ENCODE data around the gene CD34.
"Not testable (repeated sequence)": the region's sequence is repeated elsewhere in the genome, so short reads cannot be mapped to it uniquely, and the experiment has no call there.

Gene CD34

GRCh38 chr1:207938016-207938415 is 27.1 kb upstream of the CD34 start:
- Mint-ChIP-seq H3K27me3 (ENCODE audit: low read depth, poor library complexity) (peaks cover 18% of the 10 kb centered on the region), H3K9me3 (peaks cover 19% of the 10 kb centered on the region), H3K4me3 (no peak overlapping the region), H3K4me1 (no peaks in the 10 kb centered on the region), H3K36me3 (ENCODE audit: low read depth) (no peaks in the 10 kb centered on the region), H3K27ac (no peak overlapping the region)
- no peak for DNase-seq
- TF ChIP-seq, protein P1, sequence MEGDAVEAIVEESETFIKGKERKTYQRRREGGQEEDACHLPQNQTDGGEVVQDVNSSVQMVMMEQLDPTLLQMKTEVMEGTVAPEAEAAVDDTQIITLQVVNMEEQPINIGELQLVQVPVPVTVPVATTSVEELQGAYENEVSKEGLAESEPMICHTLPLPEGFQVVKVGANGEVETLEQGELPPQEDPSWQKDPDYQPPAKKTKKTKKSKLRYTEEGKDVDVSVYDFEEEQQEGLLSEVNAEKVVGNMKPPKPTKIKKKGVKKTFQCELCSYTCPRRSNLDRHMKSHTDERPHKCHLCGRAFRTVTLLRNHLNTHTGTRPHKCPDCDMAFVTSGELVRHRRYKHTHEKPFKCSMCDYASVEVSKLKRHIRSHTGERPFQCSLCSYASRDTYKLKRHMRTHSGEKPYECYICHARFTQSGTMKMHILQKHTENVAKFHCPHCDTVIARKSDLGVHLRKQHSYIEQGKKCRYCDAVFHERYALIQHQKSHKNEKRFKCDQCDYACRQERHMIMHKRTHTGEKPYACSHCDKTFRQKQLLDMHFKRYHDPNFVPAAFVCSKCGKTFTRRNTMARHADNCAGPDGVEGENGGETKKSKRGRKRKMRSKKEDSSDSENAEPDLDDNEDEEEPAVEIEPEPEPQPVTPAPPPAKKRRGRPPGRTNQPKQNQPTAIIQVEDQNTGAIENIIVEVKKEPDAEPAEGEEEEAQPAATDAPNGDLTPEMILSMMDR (IDR thresholded peaks at IDR 0.05) = no peak

DNA sequence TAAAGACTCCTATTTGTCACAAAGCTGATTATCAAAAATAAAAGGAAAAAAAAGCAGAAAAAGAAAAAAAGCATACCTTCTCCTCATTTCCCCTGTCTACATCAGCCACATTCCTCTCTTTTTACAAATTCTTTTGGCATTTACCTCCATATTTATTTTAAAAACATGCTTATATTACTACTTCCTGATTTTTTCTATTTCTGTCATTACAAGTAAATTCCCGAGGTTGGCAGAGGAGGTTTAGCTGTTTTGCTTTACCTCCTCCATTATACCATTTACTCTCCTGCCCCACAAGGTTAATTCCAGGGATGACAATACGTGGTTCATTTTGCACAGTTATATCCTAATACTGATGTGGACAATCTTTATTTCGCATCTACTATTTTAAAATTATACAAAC is 26.3 kb upstream of the CD34 start:
- no peak for DNase-seq
- peaks cover 16% of the 10 kb centered on the region for H3K27me3 Mint-ChIP-seq (ENCODE audit: low read depth, poor library complexity)
- H3K4me1 Mint-ChIP-seq = no peaks in the 10 kb centered on the region
- H3K36me3 Mint-ChIP-seq (ENCODE audit: low read depth) = no peaks in the 10 kb centered on the region
- TF ChIP-seq, protein P1 (IDR thresholded peaks at IDR 0.05) = no peak
- H3K27ac Mint-ChIP-seq = no peak overlapping the region
- H3K9me3 Mint-ChIP-seq = peaks cover 19% of the 10 kb centered on the region
- H3K4me3 Mint-ChIP-seq = no peak overlapping the region

GRCh38 chr1:207935166-207935583 is 24.2 kb upstream of the CD34 start:
- DNase-seq = no peak
- H3K4me1 Mint-ChIP-seq = no peaks in the 10 kb centered on the region
- no peak overlapping the region for H3K4me3 Mint-ChIP-seq
- peaks cover 33% of the 10 kb centered on the region for H3K9me3 Mint-ChIP-seq
- H3K27ac Mint-ChIP-seq = no peak overlapping the region
- peaks cover 15% of the 10 kb centered on the region for H3K27me3 Mint-ChIP-seq (ENCODE audit: low read depth, poor library complexity)
- no peaks in the 10 kb centered on the region for H3K36me3 Mint-ChIP-seq (ENCODE audit: low read depth)
- TF ChIP-seq, protein P1 (IDR thresholded peaks at IDR 0.05) = no peak

- DNase-seq = no peak
- no peaks in the 10 kb centered on the region for H3K36me3 Mint-ChIP-seq (ENCODE audit: low read depth)
- peaks cover 3% of the 10 kb centered on the region for H3K27me3 Mint-ChIP-seq (ENCODE audit: low read depth, poor library complexity)
- H3K4me1 Mint-ChIP-seq = no peaks in the 10 kb centered on the region
- no peak overlapping the region for H3K27ac Mint-ChIP-seq
- H3K9me3 Mint-ChIP-seq = peaks cover 39% of the 10 kb centered on the region
- no peak overlapping the region for H3K4me3 Mint-ChIP-seq
- TF ChIP-seq, protein P1 (IDR thresholded peaks at IDR 0.05) = no peak
These were observed 22.4 kb upstream of the CD34 start for GRCh38 chr1:207933205-207933800.

- DNase-seq = no peak
- TF ChIP-seq, protein P1 (IDR thresholded peaks at IDR 0.05) = no peak
- H3K4me3 Mint-ChIP-seq = no peak overlapping the region
- no peak overlapping the region for H3K27ac Mint-ChIP-seq
- H3K9me3 Mint-ChIP-seq = peaks cover 20% of the 10 kb centered on the region
- no peaks in the 10 kb centered on the region for H3K36me3 Mint-ChIP-seq (ENCODE audit: low read depth)
- peaks cover 19% of the 10 kb centered on the region for H3K27me3 Mint-ChIP-seq (ENCODE audit: low read depth, poor library complexity)
- peaks cover 30% of the 10 kb centered on the region for H3K4me1 Mint-ChIP-seq
These were observed 16.1 kb upstream of the CD34 start for GRCh38 chr1:207926984-207927383.

GRCh38 chr1:207925969-207926368 is 15.0 kb upstream of the CD34 start:
- H3K36me3 Mint-ChIP-seq (ENCODE audit: low read depth); H3K27ac Mint-ChIP-seq; DNase-seq; H3K4me3 Mint-ChIP-seq: not testable (repeated sequence)
- peaks cover 30% of the 10 kb centered on the region for H3K4me1 Mint-ChIP-seq
- H3K9me3 Mint-ChIP-seq = peaks cover 14% of the 10 kb centered on the region
- peaks cover 27% of the 10 kb centered on the region for H3K27me3 Mint-ChIP-seq (ENCODE audit: low read depth, poor library complexity)

All from nephron progenitor cell (in vitro differentiated cells).